HepG2 (cell line): Measurements from ENCODE around the gene COX6A2. TPM values are rescaled to one million over a fixed set of nuclear protein-coding genes. Genes with fewer than 3 reads are reported as not detected.

ENCODE experiments used
- CBX1 ChIP-seq: IDR thresholded peaks from one replicate; pipeline ENCODE4 v1.6.1; 2016; ENCODE audit warnings: antibody characterized with exemption, low read depth
- CC2D1A ChIP-seq: sonication (generic); formaldehyde crosslinking; IDR thresholded peaks from 2 replicates; pipeline ENCODE4 v1.8.1; 2023; ENCODE audit warnings: mild to moderate bottlenecking, missing genetic modification reagents
- CCDC6 ChIP-seq: sonication (generic); formaldehyde crosslinking; IDR thresholded peaks from 2 replicates; pipeline ENCODE4 v1.8.1; 2022; ENCODE audit warnings: mild to moderate bottlenecking, missing genetic modification reagents, moderate library complexity
- E2F2 ChIP-seq: sonication (generic); formaldehyde crosslinking; IDR thresholded peaks from 2 replicates; pipeline ENCODE4 v1.4.0; 2020; ENCODE audit warnings: missing genetic modification reagents, borderline replicate concordance
- ETV6 ChIP-seq: sonication (generic); formaldehyde crosslinking; conservative IDR thresholded peaks from 2 replicates; pipeline ENCODE4 v1.4.0; 2020; ENCODE audit warnings: missing genetic modification reagents
- FOSL2 ChIP-seq: sonication (generic); formaldehyde crosslinking; IDR thresholded peaks from 2 replicates; pipeline ENCODE4 v1.4.0; 2020; ENCODE audit warnings: missing genetic modification reagents
- GRHL1 ChIP-seq: sonication (generic); formaldehyde crosslinking; conservative IDR thresholded peaks from 2 replicates; pipeline ENCODE4 v1.8.0; 2022; ENCODE audit warnings: missing genetic modification reagents
- HMGXB4 ChIP-seq, 2 experiments: sonication (generic) in 1 of 2; formaldehyde crosslinking in 1 of 2; IDR thresholded peaks; 2 replicates each; pipeline versions ENCODE4 v1.4.0 to v1.6.1; 2018 to 2020; ENCODE audit warnings: missing genetic modification reagents in 2 of 2, borderline replicate concordance in 1 of 2, low read depth in 1 of 2, mild to moderate bottlenecking in 1 of 2, missing biosample characterization in 1 of 2
- IKZF4 ChIP-seq: sonication (generic); formaldehyde crosslinking; IDR thresholded peaks from 2 replicates; pipeline ENCODE4 v1.5.1; 2020; ENCODE audit warnings: borderline replicate concordance, mild to moderate bottlenecking, low read depth, missing genetic modification reagents; ENCODE audit errors: not compliant biosample characterization
- KAT2B ChIP-seq: fragments of 150-350 bp; IDR thresholded peaks from 2 replicates; pipeline ENCODE4 v1.6.1; 2014; ENCODE audit warnings: low read depth, low read length, borderline replicate concordance
- KAT7 ChIP-seq: IDR thresholded peaks from 2 replicates; pipeline ENCODE4 v1.6.1; 2018; ENCODE audit warnings: borderline replicate concordance, missing compliant biosample characterization
- NCOA5 ChIP-seq: sonication (generic); formaldehyde crosslinking; IDR thresholded peaks from 2 replicates; pipeline ENCODE4 v1.4.0; 2020; ENCODE audit warnings: missing genetic modification reagents
- NFKBIZ ChIP-seq: IDR thresholded peaks from 2 replicates; pipeline ENCODE4 v1.6.1; 2018; ENCODE audit warnings: missing genetic modification reagents, missing compliant biosample characterization
- NR1H2 ChIP-seq: sonication (generic); formaldehyde crosslinking; IDR thresholded peaks from 2 replicates; pipeline ENCODE4 v1.8.1; 2022; ENCODE audit warnings: low read depth, missing genetic modification reagents, borderline replicate concordance
- POLR2AphosphoS2 ChIP-seq: IDR thresholded peaks from 2 replicates; pipeline ENCODE4 v1.6.1; 2011; ENCODE audit warnings: low read depth, low read length, improper control_type of control experiment
- RXRB ChIP-seq: IDR thresholded peaks from 2 replicates; pipeline ENCODE4 v1.6.1; 2016; ENCODE audit warnings: borderline replicate concordance, missing genetic modification reagents, missing compliant biosample characterization
- SNAI1 ChIP-seq: sonication (generic); formaldehyde crosslinking; IDR thresholded peaks from 2 replicates; pipeline ENCODE4 v1.5.0; 2020; ENCODE audit warnings: mild to moderate bottlenecking, missing genetic modification reagents, borderline replicate concordance
- ZBTB7A ChIP-seq: sonication (generic); formaldehyde crosslinking; IDR thresholded peaks from 2 replicates; pipeline ENCODE4 v1.8.0; 2022; ENCODE audit warnings: mild to moderate bottlenecking, missing genetic modification reagents
- ZFP82 ChIP-seq: sonication (generic); formaldehyde crosslinking; IDR thresholded peaks from 2 replicates; pipeline ENCODE4 v1.5.1; 2020; ENCODE audit warnings: mild to moderate bottlenecking, missing genetic modification reagents, borderline replicate concordance
- ZNF432 ChIP-seq: sonication (generic); formaldehyde crosslinking; IDR thresholded peaks from 2 replicates; pipeline ENCODE4 v1.5.0; 2020; ENCODE audit warnings: missing genetic modification reagents, mild to moderate bottlenecking, borderline replicate concordance
- ZNF484 ChIP-seq: sonication (generic); formaldehyde crosslinking; IDR thresholded peaks from 2 replicates; pipeline ENCODE4 v1.5.1; 2020; ENCODE audit warnings: mild to moderate bottlenecking, low read depth, missing genetic modification reagents, borderline replicate concordance
- ZNF740 ChIP-seq: sonication (generic); formaldehyde crosslinking; IDR thresholded peaks from 2 replicates; pipeline ENCODE4 v1.4.0; 2020; ENCODE audit warnings: missing genetic modification reagents
- ZNF788 ChIP-seq: sonication (generic); formaldehyde crosslinking; IDR thresholded peaks from 2 replicates; pipeline ENCODE4 v1.5.0; 2020; ENCODE audit warnings: mild to moderate bottlenecking, missing genetic modification reagents, borderline replicate concordance
- ZNF792 ChIP-seq: IDR thresholded peaks from 2 replicates; pipeline ENCODE4 v1.6.1; 2016
- polyA plus RNA-seq, 8 experiments: library from polyadenylated mRNA; depleted of rRNA in 3 of 8; stranded (reverse) in 7 of 8; unstranded in 1 of 8; fragments of >200 nt; fragmentation: Illumina TruSeq in 4 of 8; extraction: Trizol in 4 of 8; gene quantifications; 2 replicates each; pipeline versions ENCODE4 v1.2.1 to v1.2.3, GENCODE V29; 2011 to 2016; ENCODE audit warnings: low read depth in 4 of 8, missing spikeins in 1 of 8, mixed read lengths in 1 of 8; ENCODE audit not compliant: insufficient read depth in 1 of 8
- total RNA-seq, 5 experiments: library from RNA; depleted of rRNA; stranded (reverse); fragments of >200 nt; fragmentation: Illumina TruSeq; extraction: Trizol; gene quantifications; 2 replicates each; pipeline ENCODE4 v1.2.3, GENCODE V29; 2016; ENCODE audit warnings: low read depth in 1 of 5

The COX6A2 gene
- total and polyA plus RNA-seq, 2 of the 13 experiments (the other 11 are each of a cell fraction or from before 2014, with no cell fraction given): not detected

- no peak for TF ChIP-seq IKZF4
- no peak for TF ChIP-seq ZNF740 (CRISPR knock-in tag)
- TF ChIP-seq ZBTB7A: peak; percentile 96
- peak; percentile 44; the same call in 1 of the 2 replicates for TF ChIP-seq RXRB
- TF ChIP-seq NCOA5 (CRISPR knock-in tag): no peak
- no peak for TF ChIP-seq KAT2B
- TF ChIP-seq SNAI1: no peak
- TF ChIP-seq CC2D1A (CRISPR knock-in tag): no peak
- TF ChIP-seq ZNF788 (CRISPR knock-in tag): no peak; the same call in 1 of the 2 replicates
- TF ChIP-seq ZNF484: no peak
- 0 out of 2 replicates have a peak, but pooled peaks have one; percentile 53 for TF ChIP-seq CCDC6 (CRISPR knock-in tag)
- no peak for TF ChIP-seq FOSL2
- TF ChIP-seq GRHL1 (CRISPR knock-in tag): no peak
- no peak for TF ChIP-seq KAT7 (CRISPR knock-in tag)
- TF ChIP-seq POLR2AphosphoS2: 0 out of 2 replicates have a peak, but pooled peaks have one; percentile 55
- TF ChIP-seq NR1H2 (CRISPR knock-in tag): no peak
- no peak for TF ChIP-seq ZFP82 (CRISPR knock-in tag)
- no peak; a peak in 1 of 4 replicates for TF ChIP-seq HMGXB4 (CRISPR knock-in tag; IDR thresholded peaks at IDR 0.05; ENCODE audit: borderline replicate concordance in 1 of 2, low read depth in 1 of 2)
- TF ChIP-seq NFKBIZ (CRISPR knock-in tag): peak; percentile 36; the same call in 1 of the 2 replicates
- TF ChIP-seq CBX1: peak; percentile 48
- TF ChIP-seq E2F2 (CRISPR knock-in tag): no peak
- TF ChIP-seq ETV6 (CRISPR knock-in tag): no peak
- TF ChIP-seq ZNF432: no peak
- TF ChIP-seq ZNF792: no peak
Observed at GRCh38 chr16:31453255-31454204, 25.4 kb upstream of the COX6A2 start (continued).
